ENCODE results near the gene DISP2.

The DISP2 gene

DNA sequence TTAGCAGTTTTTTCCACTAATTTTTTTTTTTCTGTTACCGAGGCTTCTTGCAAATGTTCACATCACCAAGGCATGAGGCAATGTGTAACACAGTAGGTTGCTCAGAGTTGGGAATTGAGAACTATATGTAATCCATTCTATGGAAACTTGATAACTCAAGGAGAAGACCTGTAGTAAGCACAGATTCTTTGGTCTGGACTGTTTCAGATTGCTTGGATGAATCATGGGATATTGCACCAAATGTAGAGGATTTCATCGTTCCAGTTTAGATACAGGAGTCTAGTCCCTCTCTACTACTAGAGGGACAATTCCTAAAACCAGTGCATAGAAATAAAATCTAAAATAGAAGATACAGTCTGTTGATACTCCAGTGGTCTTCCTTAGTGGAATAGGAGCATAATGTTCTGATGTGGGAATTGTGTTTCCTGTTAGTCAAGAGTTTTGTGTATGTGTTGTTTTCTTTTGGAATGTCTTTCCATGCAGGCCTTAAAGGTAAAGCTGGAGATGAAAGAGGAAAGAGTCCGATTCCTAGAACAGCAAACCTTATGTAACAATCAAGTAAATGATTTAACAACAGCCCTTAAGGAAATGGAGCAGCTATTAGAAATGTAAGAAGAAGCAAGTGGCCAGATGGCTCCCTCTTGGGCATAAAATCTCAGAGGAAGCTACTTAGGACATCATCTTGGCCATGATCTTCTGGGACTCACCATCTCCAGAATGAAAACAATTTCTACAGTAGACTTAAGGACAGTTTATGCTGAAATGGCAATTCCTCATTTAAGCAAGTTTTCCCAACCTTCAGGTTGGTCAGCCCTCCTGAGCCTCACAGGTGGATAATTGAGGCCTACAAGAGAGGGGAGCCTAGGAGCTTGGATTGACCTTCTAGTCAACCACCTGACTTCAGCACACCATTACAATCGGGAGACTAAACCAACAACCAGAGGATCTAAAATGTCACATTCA is 35.2 kb downstream of the DISP2 start:
- no peak for DNase-seq

DNA sequence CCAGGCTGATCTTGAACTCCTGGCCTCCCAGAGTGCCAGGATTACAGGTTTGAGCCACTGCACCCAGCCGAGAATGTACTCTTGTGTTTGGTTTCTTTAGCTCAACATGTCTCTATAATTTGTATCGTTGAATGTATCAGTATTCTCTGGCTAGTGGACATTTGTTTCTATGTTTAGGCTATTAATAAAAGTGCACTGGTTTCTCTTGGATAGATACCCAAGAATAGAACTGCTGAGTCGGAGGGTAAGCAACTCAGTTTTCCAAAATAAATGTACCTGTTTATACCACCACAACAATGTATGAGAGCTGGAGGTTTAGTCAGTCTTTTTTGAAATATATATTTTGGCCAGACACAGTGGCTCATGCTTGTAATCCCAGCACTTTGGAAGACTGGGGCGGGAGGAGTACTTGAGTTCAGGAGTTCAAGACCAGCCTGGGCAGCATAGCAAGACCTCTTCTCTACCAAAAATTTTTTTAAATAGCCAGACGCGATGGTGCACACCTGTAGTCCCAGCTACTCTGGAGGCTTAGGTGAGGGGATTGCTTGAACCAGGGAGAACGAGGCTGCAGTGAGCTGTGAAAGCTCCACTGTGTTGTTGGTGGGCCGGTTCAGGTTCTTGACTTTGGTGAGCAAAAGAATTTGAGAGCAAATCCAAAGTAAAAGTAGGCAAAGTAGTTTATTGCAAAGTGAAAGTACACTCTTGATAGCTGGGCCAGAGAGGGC is 39.8 kb downstream of the DISP2 start:
- no peak for DNase-seq

DNA sequence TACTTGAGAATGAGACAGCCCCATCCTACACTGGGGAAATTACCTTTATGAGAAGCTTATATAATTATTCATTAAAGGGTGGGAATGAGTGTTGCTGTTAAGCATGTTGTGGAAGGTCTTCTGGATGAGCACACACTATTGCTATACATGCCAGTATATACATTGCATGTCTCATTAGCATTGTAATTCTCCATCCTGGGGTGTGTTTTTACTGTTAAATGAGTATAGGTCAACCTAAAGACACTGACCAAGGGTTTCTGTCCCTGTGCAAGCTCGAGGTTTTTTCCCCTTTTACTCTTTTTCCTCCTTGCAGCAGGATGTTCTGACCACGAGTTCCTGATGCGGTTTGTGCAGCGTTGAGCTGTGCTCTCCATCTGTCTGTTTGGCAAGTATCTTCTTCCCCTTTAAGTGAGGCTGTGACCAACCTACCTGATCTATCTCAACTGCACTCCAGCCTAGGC is 40.4 kb downstream of the DISP2 start:
- DNase-seq = no peak

DNA sequence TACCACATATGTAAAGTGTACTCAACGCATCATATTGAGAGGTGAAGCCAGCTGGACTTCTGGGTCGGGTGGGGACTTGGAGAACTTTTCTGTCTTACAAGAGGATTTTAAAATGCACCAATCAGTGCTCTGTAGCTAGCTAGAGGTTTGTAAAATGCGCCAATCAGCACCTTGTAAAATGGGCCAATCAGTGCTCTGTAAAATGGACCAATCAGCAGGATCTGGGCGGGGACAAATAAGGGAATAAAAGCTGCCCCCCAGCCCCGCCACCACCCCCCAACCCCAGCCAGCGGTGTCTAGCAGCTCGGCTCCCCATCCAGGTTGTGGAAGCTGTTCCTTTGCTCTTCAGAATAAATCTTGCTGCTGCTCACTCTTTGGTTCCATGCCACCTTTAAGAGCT is 41.4 kb downstream of the DISP2 start:
- no peak for DNase-seq

DNA sequence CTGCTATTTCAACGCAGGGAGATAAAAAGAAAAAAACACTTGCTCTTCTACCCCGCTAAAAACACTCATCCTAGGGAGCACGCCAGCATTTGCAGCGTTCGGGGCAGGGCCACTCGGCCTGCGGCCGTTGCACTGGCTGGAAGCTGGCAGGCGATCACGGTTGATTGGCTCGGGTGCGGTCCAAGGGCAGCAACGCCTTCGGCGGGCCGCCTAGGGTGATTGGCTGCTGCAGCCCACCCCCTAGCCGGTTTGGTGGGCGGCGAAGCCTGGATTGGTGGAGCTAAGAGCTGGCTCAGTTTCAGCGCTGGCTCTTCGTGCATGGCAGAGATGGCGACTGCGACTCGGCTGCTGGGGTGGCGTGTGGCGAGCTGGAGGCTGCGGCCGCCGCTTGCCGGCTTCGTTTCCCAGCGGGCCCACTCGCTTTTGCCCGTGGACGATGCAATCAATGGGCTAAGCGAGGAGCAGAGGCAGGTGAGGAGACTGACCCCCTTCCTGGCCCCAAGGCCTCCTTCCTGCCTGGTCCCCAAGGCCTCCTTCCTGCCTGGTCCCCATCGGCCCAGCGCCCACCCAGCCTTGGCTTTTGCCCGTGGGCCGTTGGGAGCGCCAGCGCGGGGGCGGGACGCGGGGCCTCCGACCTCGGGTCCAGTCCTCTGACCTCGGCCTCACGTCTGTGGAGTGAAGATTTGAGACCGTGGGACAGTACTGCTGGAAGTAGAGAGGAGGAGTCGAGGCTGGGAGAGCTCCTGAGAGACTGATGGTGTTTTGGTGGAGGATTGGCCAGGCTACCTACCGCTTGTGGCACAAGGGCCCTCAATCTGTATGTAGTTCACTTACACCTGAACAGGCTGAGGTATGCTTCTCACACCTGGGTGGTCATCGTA is 47.7 kb downstream of the DISP2 start, which contains the start of gene IVD:
TSS of gene IVD (plus strand) at position 295 of the 881 bp plus-strand sequence. CDS start at position 328, 33 bp downstream.
- peak; percentile 68 for DNase-seq

DNA sequence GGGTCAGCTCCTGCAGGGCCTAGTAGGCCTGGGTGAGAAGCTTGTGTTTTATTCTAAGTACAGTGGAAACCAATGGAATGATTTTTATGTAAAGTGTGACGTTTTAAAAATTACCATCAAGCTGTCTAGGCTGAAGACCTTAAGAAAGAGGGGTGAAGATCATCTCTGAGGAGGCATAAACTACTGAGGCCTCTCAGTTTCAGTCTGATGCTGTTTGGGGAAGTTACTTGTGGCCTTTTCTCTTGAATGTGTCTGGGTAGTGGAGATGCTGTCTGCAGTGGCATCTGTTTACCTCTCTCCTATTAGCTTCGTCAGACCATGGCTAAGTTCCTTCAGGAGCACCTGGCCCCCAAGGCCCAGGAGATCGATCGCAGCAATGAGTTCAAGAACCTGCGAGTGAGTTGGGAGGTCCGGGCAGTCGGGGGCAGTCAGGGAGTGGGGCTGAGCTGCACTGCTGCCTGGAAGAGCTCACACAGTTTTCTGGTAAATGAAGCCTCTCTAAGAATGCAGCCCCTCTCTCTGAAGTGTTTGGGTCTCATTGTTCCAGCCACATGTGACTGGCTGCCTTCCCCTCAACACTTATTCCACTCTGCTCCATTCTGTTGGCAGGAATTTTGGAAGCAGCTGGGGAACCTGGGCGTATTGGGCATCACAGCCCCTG is 49.4 kb downstream of the DISP2 start:
- no peak for DNase-seq

DNA sequence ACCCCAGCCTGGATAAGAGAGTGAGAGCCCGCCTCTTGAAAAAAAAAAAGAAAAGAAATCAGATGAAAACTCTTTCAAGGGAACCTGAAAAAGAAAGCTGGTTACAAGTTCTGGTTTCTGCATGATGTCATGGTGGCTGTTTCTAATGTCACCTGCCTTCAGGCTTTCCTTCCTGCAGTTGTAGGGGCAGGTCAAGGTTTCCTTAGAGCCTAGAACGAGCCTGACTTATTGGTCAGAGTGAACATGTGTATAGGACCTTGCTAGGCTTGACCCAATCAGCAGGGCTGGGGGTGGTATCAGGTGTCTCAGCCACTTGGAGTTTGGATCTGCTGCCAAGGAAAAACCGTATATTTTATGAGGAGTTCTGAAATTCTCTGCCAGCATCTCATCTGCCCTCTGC is 51.3 kb downstream of the DISP2 start:
- no peak for DNase-seq

DNA sequence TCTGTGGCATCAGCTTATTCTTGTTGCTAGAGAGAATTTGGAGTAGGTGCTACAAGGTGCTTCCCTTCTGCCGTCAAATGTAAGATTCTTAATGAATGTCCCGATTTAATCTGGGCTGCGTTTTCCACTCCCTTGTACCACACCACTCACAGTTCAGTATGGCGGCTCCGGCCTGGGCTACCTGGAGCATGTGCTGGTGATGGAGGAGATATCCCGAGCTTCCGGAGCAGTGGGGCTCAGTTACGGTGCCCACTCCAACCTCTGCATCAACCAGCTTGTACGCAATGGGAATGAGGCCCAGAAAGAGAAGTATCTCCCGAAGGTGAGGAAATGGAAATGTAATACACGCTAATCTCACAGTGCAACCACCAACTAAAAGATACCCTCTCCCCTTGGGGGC is 52.5 kb downstream of the DISP2 start:
- DNase-seq = no peak

DNA sequence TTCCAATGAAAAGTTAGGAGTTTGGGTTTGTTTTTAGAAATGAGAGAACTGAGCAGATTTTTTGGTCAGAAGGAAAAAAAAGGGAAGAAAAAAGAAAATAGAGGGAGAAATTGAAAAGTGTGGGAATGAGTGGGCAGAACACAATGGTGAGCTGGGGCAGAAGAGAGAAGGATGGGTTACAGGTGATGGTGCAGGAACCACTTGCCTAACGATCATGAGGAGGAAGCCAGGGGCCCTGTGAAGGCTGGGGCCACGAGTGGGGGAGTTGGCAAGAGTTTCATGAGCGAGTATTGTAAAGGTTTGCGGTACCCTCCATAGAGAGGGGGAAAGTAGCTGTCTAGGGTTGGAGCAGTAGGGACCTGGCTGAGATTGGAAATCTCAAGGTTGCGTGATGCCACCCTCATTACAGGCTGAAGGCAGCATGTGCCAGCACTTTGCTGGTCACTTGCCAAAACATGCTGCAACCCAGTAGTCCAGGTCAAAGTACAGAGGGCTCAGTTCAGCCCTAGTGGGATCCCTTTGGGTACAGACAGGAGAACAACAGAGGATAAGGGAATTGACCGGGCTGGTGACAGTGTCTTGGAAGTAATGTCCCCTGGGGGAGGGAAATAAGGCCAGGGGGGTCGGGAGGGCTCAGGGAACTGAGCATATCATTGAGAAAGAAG is 54.2 kb downstream of the DISP2 start:
- no peak for DNase-seq

DNA sequence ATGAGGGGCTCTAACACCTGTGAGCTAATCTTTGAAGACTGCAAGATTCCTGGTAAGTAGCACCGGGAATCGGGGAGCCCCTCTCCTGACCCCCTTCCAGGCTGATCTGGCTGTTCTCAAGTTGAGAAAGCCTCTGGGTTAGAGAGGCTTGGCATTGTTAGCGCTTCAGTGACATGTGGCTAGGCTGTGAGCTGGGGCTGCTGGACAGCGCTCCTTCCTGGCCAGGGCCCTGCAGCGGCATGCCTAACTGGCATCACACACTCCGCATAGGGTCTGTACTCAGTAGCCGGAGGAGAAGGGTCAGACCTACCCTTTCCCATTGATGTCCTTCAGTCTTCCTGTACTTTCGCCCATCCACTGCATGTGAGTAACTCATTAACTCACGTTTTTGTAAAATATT is 55.0 kb downstream of the DISP2 start:
- no peak for DNase-seq

DNA sequence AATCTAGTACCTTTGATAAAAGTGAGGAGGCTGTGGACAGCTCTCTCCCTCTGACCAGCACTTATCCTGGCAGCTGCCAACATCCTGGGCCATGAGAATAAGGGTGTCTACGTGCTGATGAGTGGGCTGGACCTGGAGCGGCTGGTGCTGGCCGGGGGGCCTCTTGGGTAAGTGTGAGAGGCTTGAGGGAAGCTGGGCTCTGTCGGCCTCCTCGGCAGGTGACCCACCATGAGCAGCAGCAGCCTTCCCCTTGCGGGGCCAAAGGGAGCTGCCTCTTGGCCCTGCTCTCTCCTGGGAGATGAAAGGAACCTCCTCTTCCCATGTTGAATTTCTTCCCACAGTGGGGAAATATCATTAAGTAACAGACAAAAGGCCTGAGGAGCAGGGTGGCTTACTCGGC is 56.8 kb downstream of the DISP2 start:
- no peak for DNase-seq

DNA sequence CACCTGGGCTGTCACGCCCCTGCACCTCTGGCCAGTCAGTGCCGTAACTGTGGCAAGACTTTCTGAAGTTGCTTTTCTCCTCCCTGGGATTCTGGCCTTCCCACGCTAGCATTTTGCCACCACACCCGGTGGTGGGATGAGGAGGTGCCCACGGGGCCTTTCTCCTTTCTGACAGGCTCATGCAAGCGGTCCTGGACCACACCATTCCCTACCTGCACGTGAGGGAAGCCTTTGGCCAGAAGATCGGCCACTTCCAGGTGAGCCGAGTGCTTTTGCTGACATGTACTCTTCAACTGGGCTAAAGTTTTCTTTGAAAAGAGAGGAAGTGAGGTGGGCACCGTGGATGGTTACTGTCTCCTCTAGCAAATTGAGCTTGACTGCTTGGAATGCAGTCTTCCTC is 57.2 kb downstream of the DISP2 start:
- no peak for DNase-seq

DNA sequence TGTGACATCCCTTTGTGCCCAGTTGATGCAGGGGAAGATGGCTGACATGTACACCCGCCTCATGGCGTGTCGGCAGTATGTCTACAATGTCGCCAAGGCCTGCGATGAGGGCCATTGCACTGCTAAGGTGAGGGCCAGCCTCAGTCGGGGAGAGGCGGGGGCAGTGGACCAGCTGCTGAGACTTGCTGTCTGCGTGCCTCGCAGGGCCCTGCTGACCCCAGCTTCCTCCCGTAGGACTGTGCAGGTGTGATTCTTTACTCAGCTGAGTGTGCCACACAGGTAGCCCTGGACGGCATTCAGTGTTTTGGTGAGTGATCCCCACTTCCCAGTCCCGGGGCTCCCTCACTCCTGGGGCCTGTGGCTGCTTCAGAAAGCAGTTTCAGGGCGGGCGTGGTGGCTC is 58.0 kb downstream of the DISP2 start:
- DNase-seq = no peak

DNA sequence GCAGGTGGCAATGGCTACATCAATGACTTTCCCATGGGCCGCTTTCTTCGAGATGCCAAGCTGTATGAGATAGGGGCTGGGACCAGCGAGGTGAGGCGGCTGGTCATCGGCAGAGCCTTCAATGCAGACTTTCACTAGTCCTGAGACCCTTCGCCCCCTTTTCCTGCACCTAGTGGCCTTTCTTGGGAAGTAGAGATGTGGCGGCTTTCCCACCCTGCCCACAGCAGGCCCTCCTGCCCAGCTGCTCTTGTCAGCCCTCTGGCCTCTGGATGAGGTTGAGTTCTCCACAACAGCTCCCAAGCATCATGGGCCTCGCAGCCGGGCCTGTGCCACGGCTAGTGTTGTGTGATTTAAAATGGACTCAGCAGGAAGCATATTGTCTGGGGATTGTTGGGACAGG is 60.1 kb downstream of the DISP2 start:
- no peak for DNase-seq

DNA sequence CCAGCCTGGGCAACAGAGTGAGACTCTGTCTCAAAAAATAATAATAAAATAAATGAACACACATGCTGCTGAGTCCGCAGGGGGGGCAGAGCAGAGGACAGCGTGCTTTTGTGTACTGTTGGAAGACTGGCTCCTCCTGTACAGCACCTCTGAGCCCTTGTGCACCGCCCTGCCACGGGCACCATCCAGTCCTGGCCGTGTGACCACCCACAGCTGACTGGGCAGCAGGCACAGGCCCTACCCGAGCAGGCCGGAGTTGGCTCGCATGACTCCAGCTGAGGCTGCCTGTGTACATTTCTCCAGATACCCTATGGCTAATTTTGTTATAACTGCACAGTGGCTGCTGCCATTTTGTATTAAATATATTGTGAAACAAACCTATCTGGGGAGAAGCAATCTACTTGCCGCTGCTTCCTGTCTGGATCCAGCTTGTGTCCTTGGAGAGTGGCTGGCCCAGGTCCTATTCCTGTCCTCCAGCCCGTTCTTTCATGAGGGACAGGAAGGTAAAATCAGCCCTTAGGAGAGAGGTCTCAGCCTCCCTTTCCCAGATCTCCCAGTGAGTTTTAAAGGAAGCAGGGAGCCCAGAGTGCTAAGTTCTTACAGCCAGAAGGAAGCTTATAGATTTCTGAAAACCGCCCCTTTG is 62.2 kb downstream of the DISP2 start:
- DNase-seq = no peak

DNA sequence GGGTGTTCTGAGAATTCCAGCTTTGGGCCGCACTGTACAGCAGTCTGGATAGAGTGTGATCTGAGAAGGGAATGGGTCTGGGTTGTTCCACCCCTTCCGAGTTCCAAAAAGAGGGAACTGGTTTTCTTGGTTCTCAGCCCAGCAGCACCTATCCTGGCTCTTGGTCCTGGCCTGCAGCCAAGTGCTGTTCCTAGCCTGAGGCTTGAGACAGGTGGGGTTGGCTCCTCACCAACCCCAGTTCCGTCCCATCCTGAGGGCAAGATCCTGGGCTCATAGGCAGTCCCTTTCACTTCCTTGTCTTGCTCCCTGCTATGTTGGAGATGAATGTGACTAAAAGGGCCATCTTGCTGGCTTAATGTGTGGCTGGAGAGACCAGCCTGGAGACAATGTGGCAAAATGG is 62.8 kb downstream of the DISP2 start:
- DNase-seq = peak; percentile 20

DNA sequence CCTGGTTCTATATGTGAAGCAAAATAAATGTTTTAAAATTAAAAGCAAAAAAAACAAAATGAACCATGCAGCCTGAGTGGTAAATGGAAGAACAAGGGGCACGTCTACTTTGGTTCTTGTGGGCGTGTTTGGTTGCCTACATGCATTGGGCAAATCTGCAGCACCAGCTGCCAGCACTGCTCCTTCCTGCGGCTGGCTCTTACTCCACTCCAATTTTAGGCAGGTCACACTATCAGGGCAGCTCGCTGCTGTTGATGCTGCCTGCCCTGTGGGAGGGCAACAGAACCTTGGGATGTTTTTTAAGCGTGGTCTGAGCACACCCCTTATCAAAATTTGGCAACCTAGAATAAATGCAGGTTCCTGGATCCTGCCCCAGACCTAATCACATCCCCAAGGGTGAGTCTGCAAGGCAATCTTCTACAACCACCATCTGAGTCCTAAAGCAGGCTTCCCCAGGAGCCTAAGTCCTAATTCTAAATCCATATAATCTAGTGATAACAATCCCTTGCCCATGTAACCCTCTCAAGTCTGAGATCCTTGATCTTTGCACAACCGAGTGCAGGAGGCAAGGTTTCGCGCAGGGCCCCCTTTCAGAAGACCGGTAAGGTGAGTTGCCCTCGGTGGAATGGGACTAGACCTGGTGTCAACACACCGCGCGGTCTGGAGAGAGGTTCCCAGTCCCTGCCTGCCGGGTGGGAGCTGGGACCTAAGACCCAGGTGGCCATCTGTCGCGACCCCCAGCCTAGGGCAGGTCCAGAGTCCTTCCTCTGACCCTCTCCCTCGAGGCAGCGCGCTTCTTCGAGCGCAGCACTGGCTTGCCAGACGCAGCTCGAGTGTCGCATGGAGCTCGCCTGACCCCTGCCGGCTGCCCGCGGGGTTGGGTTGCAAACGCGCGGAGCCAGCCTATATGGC is 63.5 kb downstream of the DISP2 start:
- DNase-seq = peak; percentile 8

DNA sequence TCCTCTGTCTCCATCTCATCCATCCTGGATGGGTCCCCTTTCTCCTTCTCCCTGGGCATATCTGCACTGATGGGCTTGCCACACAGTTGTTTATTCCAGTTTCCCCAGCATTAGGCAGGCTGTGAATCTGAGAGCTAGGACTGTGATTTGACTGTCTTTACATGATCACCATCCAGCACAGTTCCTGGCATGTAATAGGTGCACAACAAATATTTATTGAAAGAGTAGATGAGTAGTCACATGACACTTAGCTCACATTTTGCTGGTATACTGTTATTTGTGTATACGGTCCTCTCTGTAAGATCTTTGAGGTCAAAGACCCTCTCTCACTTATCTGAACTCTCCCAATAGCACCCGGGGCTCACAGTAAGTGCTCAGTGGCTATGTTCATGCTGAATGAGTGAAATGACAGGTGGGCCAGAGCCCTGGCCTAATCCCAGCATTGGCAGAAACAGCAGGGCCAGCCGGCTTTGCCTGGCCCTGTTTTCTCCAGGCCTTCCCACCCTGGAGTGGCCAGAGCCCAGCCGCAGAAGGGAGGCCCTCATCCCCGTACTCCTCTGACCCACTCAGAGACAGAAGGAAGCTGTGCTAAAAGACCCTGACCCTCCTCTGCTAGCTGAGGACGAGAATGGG is 66.6 kb downstream of the DISP2 start:
- DNase-seq = no peak

DNA sequence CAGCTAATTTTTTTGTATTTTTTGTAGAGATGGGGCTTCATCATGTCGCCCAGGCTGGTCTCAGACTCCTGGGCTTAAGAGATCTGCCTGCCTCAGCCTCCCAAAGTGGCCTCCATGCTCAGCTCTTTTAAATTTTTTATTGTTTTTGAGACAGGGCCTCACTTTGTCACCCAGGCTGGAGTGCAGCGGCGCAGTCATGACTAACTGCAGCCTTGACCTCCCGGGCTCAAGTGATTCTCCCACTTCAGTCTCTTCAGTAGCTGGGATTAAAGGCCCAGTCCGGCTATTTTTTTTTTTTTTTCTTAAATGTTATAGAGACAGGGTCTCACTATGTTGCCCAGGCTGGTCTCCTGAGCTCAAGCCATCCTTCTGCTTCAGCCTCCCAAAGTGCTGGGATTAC is 67.7 kb downstream of the DISP2 start:
- no peak for DNase-seq

DNA sequence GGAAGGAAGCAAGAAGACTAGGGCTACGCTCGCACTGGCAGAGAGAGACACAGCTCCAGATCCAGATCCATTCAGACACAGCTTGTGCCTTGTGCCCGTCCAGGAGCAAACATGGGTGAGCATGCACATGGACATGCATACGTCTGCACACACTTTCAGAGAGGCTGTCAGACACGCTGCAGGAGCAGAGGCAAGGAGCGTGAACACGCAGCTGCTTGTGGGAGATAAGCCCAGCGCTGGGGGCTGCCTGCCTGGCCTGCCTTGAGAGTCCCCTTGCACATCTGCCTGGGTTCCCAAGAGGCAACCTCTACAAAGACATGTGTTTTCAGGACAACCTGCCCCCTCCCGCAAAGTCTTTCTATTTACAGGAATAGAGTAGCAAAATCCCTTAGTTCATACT is 69.2 kb downstream of the DISP2 start:
- DNase-seq = no peak

Data from DMS153 (cell line).